ENCODE measurements around the gene EGLN1.

Gene EGLN1

DNA sequence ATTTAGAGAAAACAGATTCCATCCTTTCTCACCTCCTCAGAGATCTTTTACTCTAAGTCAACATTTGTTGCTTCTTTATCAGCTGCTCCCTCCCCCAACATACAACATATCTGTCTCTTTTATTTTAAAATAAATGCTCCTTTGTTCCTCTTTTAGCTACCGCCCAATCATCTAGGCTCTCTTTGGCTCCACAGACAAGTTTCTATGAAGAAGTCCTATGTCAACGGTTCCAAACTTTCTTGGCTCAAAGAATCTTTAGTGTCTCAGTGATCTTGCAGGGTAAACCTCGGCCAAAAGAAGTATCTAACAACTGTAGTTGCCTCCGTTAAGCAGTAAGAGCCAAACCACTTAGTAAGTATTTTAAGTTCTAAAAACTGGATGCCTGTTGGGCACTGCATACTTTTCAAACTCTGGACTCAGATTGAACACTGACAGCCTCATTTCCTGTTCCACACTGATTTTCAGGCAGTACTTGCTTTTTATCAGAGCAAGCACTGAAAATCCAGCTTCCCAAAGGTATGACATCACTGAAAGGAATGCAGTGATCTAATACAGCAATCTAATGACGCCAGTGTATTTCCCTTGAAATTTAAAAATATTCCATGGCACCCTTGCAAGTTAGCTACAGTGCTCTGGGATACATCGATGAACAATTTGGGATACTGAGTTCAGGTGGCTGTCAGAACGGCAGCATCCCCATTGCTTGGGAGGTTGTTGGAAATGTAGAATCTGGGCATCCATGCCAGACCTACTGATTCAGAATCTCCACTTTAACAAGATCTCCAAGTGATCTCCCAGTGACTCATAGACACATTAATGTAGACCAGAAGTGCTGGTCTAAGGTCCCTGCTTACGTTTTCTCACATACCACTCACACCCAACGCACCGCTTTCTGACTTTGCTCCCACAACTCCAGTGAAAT, 26.8 kb downstream of the EGLN1 start:
- no peak for DNase-seq

DNA sequence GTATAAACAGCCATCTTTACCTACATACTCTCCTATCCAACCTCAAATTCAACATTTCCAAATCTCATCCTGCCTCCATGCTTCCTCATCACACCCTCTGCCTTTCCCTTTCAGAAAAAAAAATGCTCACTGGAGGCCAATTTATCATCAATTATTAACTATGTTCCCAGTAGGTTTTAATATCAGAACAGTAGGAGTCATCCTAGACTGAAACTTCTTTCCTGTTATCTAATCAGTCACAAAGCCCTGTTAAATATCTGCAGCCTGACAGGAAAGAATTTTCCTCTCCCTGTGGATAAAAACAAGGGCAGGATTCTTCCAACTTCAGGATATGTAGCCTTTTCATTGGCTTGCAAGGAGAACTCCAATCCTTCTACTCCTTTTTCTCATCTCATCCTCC, 28.4 kb downstream of the EGLN1 start:
- no peak for DNase-seq

DNA sequence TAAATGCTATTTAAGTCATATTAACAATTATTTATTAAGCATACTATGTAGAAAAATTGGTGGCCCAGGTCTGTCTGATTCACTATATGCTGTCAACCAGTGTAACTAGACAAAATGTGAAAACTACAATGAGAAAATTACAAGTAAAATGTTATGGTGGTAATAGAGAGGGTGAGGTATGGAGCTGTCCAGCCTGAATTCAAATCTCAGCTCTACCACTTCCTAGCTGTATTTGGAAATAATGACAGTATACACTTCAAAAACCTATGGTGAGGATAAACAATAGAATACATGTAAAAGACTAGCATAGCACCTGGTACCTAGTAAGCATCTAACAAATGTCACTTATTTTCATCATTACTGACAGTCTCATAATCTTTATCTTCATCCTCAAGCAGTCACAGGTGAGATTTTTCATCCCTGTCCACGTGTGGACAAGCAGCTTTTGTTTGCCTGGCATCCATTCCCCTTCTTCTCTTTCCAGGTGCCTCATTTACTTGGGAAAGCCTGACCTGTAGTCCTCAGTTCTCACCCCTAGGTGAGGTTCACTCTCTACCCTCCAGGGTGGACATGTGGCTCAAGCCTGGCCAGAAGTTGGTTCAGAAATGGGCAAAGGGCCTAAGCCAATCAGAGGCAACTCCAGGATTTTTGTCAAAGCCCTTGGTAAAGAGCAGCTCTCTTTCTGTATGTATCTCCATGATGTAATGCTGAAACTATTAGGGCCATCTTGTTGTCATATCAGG, 29.5 kb downstream of the EGLN1 start:
- no peak for DNase-seq

DNA sequence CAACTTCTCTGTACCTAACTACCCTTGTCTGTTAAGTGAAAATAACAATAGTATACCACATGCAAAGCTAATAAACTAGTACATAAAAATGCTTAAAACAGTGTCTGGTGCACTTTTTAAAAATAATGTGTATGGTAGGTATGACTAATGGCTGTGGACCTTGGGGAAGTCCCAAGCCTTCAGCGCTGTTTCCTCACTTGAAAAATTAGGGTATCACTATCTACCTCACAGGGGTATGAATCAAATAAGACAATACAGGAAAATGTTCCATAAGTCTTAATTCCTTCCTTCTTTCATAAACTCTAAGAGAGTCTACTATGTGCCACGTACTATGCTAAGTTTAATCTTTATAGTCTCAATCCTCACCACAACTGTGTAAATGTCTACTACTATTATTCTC, 32.0 kb downstream of the EGLN1 start:
- no peak for DNase-seq

DNA sequence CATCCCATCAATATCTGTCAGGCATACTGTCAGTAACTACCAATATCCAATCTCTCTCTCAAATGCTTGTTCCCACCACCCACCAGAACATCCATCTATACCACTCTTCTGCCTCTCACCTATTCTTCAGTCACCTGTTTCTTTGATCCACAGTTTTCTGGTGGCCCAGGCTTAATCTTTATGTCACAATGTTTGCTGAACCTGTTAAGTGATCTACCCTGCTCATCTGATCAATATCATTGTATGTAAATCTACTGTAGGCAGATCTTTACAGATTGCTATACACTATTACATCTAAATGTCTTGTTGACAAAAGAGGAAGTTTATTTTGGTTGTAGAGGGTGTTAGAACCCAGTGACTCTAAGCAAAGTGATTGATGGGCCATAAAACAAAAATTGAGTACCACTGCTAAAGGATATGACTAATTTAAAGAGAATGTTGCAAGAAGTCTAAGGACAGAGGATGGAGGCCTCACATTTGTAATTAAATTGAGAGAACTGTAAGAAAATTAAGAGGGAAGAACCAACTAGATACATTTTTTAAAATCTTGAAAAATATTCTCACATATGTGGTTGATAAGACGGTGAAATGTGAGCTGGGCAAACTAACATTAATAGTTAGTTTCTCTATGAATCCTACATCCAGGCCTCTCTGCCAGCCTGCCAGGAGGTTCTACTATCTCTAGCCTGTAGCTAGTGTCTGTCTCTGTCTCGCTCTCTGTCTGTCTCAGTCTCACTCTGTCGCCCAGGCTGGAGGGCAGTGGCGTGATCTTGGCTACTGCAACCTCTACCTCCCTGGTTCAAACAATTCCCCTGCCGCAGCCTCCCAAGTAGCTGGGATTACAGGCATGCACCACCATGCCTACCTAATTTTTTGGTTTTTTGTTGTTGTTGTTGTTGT, 34.1 kb downstream of the EGLN1 start:
- DNase-seq: no peak

DNA sequence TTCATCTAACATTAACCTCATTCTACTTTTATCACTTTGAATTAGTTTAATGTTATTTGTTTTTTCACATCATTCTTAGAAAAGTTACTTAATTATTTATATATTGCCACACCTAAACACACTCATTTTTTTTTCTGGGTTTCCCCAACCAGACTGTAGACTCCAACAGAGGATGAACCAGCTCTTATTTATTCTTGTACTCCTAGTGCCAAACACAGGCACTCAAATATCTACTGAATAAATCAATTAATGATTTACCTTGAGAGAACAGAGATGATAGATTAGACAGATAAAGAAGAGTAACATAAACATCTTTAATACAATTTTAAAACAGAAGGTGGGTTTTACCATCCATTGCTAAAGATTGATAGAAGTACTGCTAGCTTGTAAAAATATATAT, 35.6 kb downstream of the EGLN1 start:
- no peak for DNase-seq

DNA sequence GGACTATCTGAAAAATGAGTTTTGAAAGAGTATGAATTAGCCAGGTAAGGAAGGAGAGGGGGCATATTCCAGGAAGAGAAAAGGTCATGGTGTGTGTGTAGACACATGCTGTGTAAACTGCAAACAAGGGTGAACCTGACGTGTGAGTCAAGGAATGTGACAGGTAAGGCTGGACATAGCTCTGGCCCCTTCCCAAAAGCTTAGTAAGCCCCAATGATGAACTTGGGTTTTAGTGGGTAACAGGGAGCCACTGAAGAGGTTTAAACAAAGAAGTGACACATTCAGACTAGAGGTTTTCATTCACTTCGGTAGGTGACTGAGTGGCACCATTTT, 36.7 kb downstream of the EGLN1 start:
- DNase-seq: no peak

DNA sequence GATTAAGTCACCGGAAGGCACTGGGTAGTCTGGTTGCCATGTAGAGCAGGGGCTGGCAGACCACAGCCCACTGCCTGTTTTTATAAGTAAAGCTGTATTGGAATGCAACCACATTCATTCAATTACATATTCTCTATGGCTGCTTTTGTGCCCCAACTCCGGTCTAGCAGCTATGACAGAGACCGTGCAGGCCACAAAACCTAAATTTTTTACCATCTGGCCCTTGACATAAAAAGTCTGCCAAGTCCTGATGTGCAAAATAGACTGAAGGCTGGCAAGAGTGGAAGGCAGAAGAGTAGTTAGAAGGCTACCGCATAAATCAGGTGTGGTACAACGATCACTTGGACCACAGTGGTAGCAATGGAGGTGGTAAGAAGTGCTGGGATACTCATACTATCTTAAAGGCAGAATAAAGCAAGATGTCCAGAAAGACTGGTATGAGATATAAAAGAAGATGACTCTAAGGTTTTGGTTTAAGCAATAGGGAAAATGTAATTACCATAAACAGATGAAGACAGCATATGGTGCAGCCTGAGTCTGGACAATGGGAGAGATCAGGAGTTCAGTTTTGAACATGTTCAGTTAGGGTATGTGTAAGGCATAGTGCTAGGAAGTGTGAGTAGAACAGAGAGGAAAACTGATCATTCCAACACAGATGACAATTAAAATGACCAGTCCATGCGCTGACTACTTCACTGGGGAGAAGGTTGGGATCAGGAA, 37.2 kb downstream of the EGLN1 start:
- no peak for DNase-seq

DNA sequence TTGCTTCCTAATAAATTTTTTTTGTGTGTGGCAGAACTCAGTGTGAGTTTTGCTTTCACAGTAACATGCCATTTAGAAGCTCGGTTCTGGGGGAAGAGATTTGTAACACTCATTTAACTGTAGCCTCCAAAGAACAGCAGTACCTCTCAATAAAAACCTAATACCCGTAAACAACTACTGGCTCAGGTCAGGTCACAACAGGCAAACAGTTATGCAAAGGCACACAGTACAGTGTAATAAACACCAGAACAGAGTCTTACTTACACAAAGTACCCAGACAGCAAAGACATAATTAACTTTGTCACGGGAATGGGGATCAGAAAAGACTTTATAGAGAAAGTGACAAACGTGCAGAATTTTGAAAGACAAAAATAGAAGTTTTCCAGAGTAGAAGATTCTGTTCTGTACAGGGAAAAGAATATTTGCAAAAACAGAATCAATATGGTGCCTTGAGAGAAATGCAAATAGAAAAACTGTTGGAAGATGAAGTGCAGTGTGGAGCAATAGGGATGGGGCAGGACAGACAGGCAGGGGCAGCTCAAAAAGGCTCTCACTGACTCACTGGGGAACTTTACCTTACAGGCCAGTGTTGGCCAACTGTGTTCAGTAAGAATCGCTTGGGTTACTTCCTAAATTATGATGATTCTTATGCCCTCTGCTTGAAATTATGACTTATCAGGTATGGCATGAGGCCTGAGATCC, 38.8 kb downstream of the EGLN1 start:
- DNase-seq: no peak

DNA sequence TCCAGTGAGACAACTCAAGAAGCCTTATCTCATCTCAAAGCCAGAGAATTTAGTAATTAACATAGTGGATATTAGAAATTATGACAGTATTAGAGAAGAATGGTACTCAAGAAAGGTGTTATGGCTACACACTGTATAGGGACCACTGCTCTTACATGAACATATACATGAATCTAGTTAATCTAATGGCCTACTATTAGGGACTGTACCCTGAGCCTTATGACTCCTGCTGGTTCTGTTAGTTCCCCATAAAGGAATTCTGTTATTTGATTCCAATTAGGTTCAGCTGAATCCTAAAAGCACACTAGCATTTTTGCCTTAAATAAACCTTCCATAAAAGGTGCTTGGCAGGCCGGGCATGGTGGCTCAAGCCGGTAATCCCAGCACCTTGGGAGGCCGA, 39.7 kb downstream of the EGLN1 start:
- DNase-seq: no peak

DNA sequence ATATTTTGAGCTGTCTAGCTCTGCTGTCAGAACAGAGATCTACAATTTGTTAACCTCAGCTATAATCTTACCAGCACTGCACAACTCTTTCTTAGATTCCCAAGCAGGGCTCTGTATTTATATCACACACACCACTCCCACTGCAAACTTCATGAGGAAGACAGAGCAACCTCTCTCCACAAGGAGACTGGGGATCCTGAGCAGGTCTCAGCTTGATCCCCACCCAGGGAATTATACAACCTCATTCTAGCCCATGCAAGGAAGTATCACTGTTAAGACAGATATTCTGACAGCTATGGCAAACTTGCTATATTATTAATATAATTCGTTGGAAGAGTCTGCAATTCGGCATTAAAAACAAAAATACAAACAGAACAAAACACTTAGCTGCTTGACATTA, 40.4 kb downstream of the EGLN1 start:
- no peak for DNase-seq

DNA sequence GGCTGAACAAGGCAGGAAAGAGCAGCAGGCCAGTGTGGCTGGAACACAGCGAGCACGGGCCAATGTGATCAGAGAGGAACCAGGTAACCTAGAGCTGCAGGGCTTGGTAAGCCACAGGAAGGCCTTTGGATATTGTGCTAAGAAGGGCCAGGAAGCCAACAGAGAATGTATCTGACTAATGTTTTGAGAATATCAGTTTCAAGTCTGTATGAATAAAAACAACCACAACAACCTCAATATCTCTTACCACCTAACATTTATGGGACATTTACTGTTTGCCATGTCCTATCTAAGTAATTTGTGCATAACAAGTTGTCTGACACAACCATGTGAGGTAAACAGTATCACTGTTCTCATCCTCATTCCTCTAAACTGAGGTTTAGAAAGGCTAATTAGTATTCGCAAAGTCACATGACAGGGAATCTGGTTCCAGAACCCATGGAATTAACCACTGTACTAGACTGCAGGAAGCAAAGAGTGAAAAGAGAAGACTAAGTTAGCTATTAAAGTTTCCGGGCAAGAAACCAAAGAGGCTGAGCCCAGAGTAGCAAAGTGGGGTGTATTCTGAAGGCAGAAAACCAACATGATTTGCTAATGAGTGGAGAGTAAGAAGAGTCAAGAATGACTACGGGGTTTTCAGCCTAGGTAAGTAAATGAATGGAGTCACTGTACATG, 45.1 kb downstream of the EGLN1 start:
- DNase-seq: no peak

DNA sequence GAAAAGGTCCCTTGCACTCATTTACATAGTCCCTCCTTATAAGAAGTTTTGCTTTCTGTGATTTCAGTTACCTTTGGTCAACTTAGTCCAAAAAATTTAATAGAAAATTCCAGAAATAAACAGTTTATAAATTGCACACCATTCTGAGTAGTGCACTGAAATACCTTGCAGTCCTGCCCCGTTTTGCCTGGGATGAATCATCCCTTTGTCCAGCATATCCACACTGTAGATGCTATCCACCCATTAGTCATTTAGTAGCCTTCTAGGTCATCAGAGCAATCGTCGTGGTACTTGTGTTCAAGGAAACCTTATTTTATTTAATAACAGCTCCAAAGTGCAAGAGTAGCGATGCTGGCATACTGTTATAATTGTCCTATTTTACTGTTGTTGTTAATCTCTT, 46.0 kb downstream of the EGLN1 start:
- DNase-seq: no peak

DNA sequence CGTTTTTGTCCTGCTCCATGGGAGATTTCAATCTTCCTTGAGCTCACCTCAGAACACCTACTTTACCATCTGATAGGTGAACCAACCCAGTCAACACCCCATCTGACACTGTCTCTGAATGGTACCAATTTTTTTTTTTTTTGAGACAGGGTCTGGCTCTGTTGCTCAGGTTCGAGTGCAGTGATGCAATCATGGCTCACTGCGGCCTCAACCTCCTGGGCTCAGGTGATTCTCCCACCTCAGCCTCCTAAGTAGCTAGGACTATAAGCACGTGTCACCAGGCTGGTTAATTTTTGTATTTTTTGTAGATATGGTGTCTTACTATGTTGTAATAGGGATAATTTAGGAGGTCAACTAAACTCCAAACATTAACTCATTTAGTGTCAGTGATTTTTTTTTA, 47.7 kb downstream of the EGLN1 start:
- no peak for DNase-seq

DNA sequence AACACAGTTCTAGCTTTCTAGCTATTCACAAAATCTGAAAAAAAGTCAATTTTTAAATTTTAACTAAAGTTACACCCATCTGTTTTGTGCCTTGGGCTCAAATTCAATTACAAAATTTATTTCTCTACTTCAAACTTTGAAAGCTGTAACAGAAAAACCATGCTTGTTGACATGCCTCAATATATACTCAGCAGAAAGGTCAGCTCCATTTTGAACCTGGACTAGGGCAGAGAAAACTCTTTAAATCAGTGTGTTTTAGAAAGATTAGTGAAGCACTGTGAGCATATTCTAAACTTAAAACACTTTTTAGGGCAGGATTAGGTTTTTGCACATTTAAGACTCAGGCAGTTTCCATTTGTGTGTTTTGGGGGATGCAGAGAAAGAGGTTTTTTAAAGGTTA, 49.6 kb downstream of the EGLN1 start:
- no peak for DNase-seq

DNA sequence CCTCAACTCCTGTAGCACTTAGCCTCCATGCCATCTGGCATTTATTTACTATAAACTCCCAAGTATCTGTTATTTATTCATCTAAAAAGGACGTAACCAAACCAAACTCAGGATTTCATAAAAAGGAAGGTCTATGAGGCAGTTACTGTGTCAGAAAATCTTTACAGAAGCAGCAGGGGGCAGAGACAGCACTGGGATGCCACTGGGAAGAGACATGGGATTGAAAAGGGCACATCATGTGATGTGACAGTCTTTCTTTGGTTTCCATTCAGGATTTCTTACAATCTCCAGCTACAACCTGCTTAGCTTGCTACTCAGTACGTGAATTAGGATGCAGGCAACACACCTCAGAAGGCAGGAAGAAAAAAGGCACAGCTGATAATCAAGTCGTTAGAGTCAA, 52.8 kb downstream of the EGLN1 start:
- DNase-seq: no peak

DNA sequence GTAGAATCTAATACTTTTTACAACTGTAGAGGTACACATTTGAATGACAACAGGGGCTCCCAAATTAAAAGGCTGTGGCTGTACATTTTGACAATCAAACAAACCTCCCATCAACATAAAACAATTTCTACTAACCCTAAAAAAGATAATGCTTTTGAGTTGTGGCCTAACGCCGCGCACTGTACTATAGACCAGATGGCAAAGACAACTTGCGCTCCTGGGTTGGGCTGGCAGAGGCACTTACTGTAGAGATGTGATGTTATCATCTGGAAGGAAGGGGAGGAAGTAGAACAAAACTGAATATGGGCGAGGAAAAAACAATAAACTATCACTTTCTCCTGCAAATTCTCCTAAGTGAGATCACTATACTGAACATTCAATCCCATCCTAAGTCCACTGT, 57.9 kb downstream of the EGLN1 start:
- no peak for DNase-seq

DNA sequence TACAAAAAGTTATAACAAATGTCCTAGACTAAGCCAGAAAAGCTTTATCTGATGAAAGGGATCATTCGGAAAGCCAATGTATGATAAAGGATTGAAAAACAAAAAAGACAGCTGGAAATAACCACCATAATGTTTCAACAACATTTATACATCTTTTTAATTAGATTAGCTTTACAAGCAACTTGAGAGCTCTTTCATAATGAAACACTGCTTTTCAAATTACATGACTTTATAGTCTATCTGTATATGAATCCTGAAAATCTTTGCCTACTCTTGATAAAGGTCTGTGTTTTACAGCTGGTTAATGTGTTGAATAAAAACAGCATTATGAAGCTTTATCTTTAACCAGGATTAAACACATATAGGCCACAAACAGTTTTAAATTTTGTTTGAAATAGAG, 58.5 kb downstream of the EGLN1 start:
- DNase-seq: no peak

DNA sequence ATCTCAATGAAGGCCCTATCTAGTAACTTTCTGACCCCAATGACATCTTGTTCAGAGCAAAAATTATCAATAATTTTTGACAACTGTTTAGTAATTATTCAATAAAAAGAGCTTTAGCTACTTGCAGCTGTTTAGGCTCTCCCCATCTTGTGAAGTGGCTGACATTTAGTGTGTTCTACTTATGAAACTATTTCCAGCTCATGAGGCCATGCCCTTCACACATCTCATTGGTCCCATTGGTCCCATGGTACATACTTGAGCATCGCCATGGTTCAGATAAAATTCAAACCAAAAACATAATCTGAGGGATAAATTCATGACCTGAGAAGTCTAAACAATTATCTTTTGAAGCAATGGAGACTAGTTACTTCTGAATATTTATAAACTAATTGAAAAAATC, 59.8 kb downstream of the EGLN1 start:
- DNase-seq: no peak

DNA sequence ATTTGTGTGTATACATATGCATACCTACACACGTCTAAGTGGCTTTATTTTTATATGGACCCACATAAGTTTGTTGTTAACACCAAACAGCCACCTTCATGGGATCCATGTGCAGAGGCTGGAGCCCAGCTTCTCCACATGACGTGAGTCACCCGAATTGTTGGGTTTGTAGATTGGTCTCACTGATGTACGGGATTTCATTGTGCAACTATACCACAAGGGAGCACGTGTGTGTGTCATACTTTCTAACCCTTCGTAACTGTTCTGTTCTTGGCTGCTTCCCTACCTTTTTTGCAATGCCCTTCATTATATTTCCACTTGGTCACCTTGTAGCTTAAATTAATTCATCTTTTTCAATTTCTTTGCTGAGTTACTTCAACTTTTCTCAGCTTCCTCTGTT, 63.0 kb downstream of the EGLN1 start:
- no peak for DNase-seq

DNA sequence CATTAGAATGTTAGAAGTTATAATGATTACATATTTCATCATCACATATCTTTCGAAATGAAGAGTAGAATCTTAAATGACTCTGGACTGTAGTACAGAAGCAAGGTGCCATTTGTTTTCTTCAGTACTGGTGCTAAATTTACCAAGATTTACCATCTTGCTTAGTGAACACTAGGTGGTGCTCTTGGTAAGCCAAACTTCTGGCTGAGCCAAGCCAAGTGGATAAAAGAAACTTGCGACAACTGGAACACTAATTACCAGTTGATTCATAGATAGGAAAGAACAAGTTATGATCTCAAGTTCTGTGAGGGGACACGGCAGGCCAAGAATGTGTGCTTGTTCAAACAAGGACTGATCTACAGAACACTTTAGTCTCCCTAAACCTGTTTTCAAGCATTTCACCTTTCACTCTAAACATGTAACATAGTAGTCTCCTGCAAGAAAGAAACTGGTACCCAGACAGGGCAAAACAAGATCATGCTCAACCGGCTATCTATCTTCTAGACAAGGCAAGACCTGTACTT, 64.2 kb downstream of the EGLN1 start:
- DNase-seq: peak; percentile 7

Data from activated CD4-positive, alpha-beta T cell treated with anti-CD3 and anti-CD28 coated beads, Interleukin-2, amount 50 U/mL, for 1 hour (primary cell).